Mesenchymal stem cell (in vitro differentiated cells and primary cell): ENCODE measurements around the gene RAB27B.
A peak's percentile ranks its signal among the peaks of the same experiment; 100 is the strongest.

Source experiments
- DNase-seq: peaks from one replicate; pipeline ENCODE4 v3.0.0-alpha.2; 2013
- H2AFZ ChIP-seq: one replicate; pipeline ENCODE4 v1.6.1; 2013; ENCODE audit warnings: low read depth, mild to moderate bottlenecking, control low read depth, inconsistent platforms, low read length, moderate library complexity
- H2AK5ac ChIP-seq: 2 replicates; pipeline ENCODE4 v1.6.1; 2013; ENCODE audit warnings: low read length, moderate library complexity, mild to moderate bottlenecking, inconsistent platforms; ENCODE audit not compliant: severe bottlenecking
- H2BK120ac ChIP-seq: one replicate; pipeline ENCODE4 v1.6.1; 2013; ENCODE audit warnings: low read depth, mild to moderate bottlenecking, inconsistent platforms, low read length, moderate library complexity
- H2BK12ac ChIP-seq, 2 experiments: one replicate each; pipeline ENCODE4 v1.6.1; 2013; ENCODE audit warnings: inconsistent platforms in 2 of 2, low read length in 2 of 2, mild to moderate bottlenecking in 2 of 2, moderate library complexity in 2 of 2, control low read depth in 1 of 2
- H2BK15ac ChIP-seq: one replicate; pipeline ENCODE4 v1.6.1; 2013; ENCODE audit warnings: mild to moderate bottlenecking, low read depth, inconsistent platforms; ENCODE audit not compliant: poor library complexity, severe bottlenecking
- H2BK5ac ChIP-seq: 2 replicates; pipeline ENCODE4 v1.6.1; 2013; ENCODE audit warnings: low read depth, mild to moderate bottlenecking, low read length, control low read depth, inconsistent platforms; ENCODE audit not compliant: poor library complexity, severe bottlenecking
- H3K14ac ChIP-seq, 2 experiments: one replicate each; pipeline ENCODE4 v1.6.1; 2013; ENCODE audit warnings: inconsistent platforms in 2 of 2, low read length in 2 of 2, control low read depth in 1 of 2, mild to moderate bottlenecking in 1 of 2, moderate library complexity in 1 of 2
- H3K18ac ChIP-seq, 2 experiments: one replicate each; pipeline ENCODE4 v1.6.1; 2013; ENCODE audit warnings: inconsistent platforms in 2 of 2, low read length in 2 of 2, control low read depth in 1 of 2, low read depth in 1 of 2, mild to moderate bottlenecking in 1 of 2
- H3K23ac ChIP-seq, 2 experiments: one replicate each; pipeline ENCODE4 v1.6.1; 2013; ENCODE audit warnings: inconsistent platforms in 2 of 2, low read length in 2 of 2, mild to moderate bottlenecking in 2 of 2, moderate library complexity in 2 of 2, control low read depth in 1 of 2
- H3K27ac ChIP-seq: 2 replicates; pipeline ENCODE4 v1.5.1; 2013; ENCODE audit warnings: mild to moderate bottlenecking, moderate library complexity, low read length, control low read depth, inconsistent platforms; ENCODE audit not compliant: poor library complexity, severe bottlenecking
- H3K27me3 ChIP-seq, 2 experiments: 2 replicates each; pipeline versions ENCODE4 v1.6.1 to v1.7.0; 2013; ENCODE audit warnings: low read length in 2 of 2, mild to moderate bottlenecking in 2 of 2, moderate library complexity in 2 of 2, control low read depth in 1 of 2, inconsistent platforms in 1 of 2; ENCODE audit not compliant: control insufficient read depth in 1 of 2, insufficient read depth in 1 of 2
- H3K36me3 ChIP-seq, 2 experiments: 2 replicates each; pipeline versions ENCODE4 v1.6.1 to v1.7.0; 2013; ENCODE audit warnings: low read length in 2 of 2, control low read depth in 1 of 2, inconsistent platforms in 1 of 2, low read depth in 1 of 2, mild to moderate bottlenecking in 1 of 2; ENCODE audit not compliant: insufficient read depth in 2 of 2, control insufficient read depth in 1 of 2
- H3K4ac ChIP-seq, 2 experiments: one replicate each; pipeline ENCODE4 v1.6.1; 2013; ENCODE audit warnings: inconsistent platforms in 2 of 2, low read length in 2 of 2, mild to moderate bottlenecking in 2 of 2, moderate library complexity in 2 of 2, control low read depth in 1 of 2, low read depth in 1 of 2
- H3K4me1 ChIP-seq: 2 replicates; pipeline ENCODE4 v1.6.1; 2013; ENCODE audit warnings: low read depth, low read length, control low read depth; ENCODE audit not compliant: control insufficient read depth, insufficient read depth
- H3K4me2 ChIP-seq: 2 replicates; pipeline ENCODE4 v1.6.1; 2013; ENCODE audit warnings: low read length, mild to moderate bottlenecking, inconsistent platforms; ENCODE audit not compliant: poor library complexity, severe bottlenecking
- H3K4me3 ChIP-seq, 2 experiments: 2 replicates each; pipeline versions ENCODE4 v1.5.1 to v1.7.0; 2013; ENCODE audit warnings: low read length in 2 of 2, mild to moderate bottlenecking in 2 of 2, control low read depth in 1 of 2, low read depth in 1 of 2; ENCODE audit not compliant: insufficient read depth in 1 of 2
- H3K79me1 ChIP-seq: replicated peaks from 2 replicates; pipeline ENCODE4 v1.6.1; 2013; ENCODE audit warnings: mild to moderate bottlenecking, control low read depth, low read length, inconsistent platforms; ENCODE audit not compliant: poor library complexity, severe bottlenecking
- H3K9ac ChIP-seq: 2 replicates; pipeline ENCODE4 v1.7.0; 2013; ENCODE audit warnings: mild to moderate bottlenecking, low read length, moderate library complexity
- H3K9me3 ChIP-seq: 2 replicates; pipeline ENCODE4 v1.7.0; 2013; ENCODE audit warnings: mild to moderate bottlenecking, low read length; ENCODE audit not compliant: control insufficient read depth
- H4K8ac ChIP-seq: one replicate; pipeline ENCODE4 v1.6.1; 2013; ENCODE audit warnings: inconsistent platforms, mild to moderate bottlenecking, low read length, moderate library complexity
- H4K91ac ChIP-seq: one replicate; pipeline ENCODE4 v1.6.1; 2013; ENCODE audit warnings: mild to moderate bottlenecking, low read length, inconsistent platforms
- WGBS: methylation state at CpG from one replicate; pipeline ENCODE4 v1.1.7; 2013; ENCODE audit warnings: mixed read lengths; 5-methylcytosine and 5-hydroxymethylcytosine counted together

The RAB27B gene

DNA sequence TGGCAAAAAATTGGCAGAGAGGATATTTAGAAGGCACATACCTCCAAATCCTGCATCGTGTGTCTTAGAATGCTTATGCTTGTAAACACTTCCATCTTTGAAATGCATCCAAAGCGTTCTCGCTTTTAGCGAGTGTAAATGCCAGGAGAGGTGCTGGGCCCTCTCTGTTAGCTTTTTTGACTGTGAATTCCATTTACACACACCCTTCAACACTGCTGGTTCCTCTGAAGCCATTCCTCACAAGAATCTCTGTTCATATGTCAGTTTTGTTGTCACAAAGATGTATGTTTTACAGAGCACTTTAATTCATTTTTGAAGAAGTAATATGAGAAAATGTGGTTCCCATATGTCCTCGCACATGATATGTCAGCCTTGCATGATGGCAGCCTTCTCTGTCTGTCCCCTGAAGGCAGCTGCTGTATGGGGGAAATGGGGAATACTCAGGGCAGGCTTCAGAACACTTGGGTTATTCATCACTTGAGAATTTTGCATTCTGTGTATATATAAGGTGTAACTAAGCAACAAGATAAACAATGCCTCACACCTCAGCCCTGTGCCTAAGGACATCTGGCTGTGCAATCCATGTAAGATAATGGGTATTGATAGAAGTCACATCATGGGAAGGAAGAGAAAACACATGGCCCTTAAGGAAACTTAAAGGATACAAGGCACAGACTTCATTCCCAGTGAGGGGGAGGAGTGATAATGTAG lies 52.3 kb downstream of the RAB27B start:
- no peak overlapping the region for H2AK5ac ChIP-seq
- H3K9ac ChIP-seq = peak overlapping the region; percentile 5
- WGBS = 62% methylated on average over 5 of the region's 5 CpGs
- H3K4me2 ChIP-seq = no peak overlapping the region
- peak overlapping the region in 1 of 2 experiments; percentile 42 for H3K4ac ChIP-seq
- no peak overlapping the region for H3K14ac ChIP-seq
- no peak overlapping the region for H2BK5ac ChIP-seq
- H3K18ac ChIP-seq = no peak overlapping the region
- H2BK15ac ChIP-seq = no peak overlapping the region
- no peaks in the 10 kb centered on the region for H3K27me3 ChIP-seq
- no peak overlapping the region for H4K8ac ChIP-seq
- no peaks in the 10 kb centered on the region for H3K9me3 ChIP-seq
- peak; percentile 96 for DNase-seq
- H3K27ac ChIP-seq = no peak overlapping the region
- no peak overlapping the region for H4K91ac ChIP-seq
- no peak overlapping the region for H2AFZ ChIP-seq
- no peaks in the 10 kb centered on the region for H3K79me1 ChIP-seq
- H3K36me3 ChIP-seq = no peaks in the 10 kb centered on the region
- H2BK120ac ChIP-seq = no peak overlapping the region
- no peak overlapping the region for H3K4me3 ChIP-seq
- no peak overlapping the region for H3K23ac ChIP-seq
- no peaks in the 10 kb centered on the region for H3K4me1 ChIP-seq
- H2BK12ac ChIP-seq = no peak overlapping the region

DNA sequence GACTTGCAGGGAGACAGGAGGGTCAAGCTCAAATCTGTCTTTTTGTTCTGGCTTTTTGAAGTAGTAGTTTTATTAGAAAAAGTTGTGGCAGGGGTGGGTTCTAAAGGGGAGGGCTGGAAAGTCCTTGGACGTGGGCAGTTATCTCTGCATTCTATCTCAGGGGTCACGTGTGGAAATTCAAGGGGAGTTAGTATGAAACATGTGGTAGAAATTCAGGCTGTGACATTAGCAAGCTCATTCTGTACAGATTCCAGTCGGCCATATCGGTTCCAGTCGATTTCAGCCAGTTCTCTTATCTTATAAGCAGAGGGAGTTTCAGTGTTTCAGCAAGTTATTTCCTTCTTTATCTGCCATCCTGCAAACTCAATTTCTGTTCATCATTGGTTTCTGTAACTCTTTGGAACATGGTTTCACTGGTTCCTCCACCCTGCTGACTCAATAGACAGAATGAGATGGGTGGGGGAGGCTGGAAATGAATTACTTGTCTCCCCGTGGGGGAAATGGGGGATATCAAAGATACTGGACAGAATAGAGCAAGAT lies 53.0 kb downstream of the RAB27B start:
- Histone ChIP-seq H2BK5ac (no peak overlapping the region), H3K18ac (no peak overlapping the region), H2BK12ac (peak overlapping the region in 1 of 2 experiments; percentile 21), H3K27ac (no peak overlapping the region), H3K4me2 (no peak overlapping the region), H2AFZ (no peak overlapping the region), H3K4ac (peak overlapping the region in 1 of 2 experiments; percentile 24), H3K4me3 (peak overlapping the region in 1 of 2 experiments; percentile 20), H3K14ac (no peak overlapping the region), H4K8ac (no peak overlapping the region), H3K23ac (no peak overlapping the region), H2BK15ac (no peak overlapping the region), H3K9ac (peak overlapping the region; percentile 5), H3K9me3 (no peaks in the 10 kb centered on the region), H4K91ac (no peak overlapping the region), H3K36me3 (no peaks in the 10 kb centered on the region), H3K79me1 (no peaks in the 10 kb centered on the region), H3K27me3 (no peaks in the 10 kb centered on the region), H3K4me1 (no peaks in the 10 kb centered on the region), H2AK5ac (no peak overlapping the region), H2BK120ac (no peak overlapping the region)
- no peak for DNase-seq
- WGBS = 86% methylated on average over 3 of the region's 6 CpGs

DNA sequence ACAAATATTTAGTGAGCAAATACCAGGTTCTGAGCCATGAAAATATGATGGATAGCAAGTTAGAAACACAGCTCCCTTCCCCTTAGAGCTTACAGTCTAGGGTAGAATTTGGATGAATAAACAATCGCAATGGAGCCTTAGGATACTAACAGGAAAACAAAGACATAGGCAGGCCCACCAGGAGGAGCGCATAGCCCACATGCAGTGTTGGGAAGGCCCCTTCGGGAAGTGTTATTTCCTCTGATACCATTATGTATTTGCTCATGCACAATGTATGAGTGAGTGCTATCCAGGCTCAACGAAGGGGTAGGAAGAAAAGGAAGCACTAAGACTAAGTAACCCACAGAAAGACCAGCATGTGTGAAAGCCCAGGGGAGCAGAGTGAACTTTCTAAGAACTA lies 54.0 kb downstream of the RAB27B start:
- no peaks in the 10 kb centered on the region for H3K9me3 ChIP-seq
- no peak overlapping the region for H2AK5ac ChIP-seq
- H2BK120ac ChIP-seq = no peak overlapping the region
- H3K4ac ChIP-seq = no peak overlapping the region
- H4K8ac ChIP-seq = no peak overlapping the region
- no peaks in the 10 kb centered on the region for H3K36me3 ChIP-seq
- H2BK15ac ChIP-seq = no peak overlapping the region
- H3K23ac ChIP-seq = no peak overlapping the region
- H2AFZ ChIP-seq = no peak overlapping the region
- no peak for DNase-seq
- peak overlapping the region in 1 of 2 experiments; percentile 54 for H3K18ac ChIP-seq
- no peaks in the 10 kb centered on the region for H3K27me3 ChIP-seq
- no peak overlapping the region for H3K9ac ChIP-seq
- H3K4me2 ChIP-seq = no peak overlapping the region
- no peak overlapping the region for H2BK12ac ChIP-seq
- H4K91ac ChIP-seq = no peak overlapping the region
- H3K14ac ChIP-seq = no peak overlapping the region
- no peaks in the 10 kb centered on the region for H3K79me1 ChIP-seq
- H2BK5ac ChIP-seq = no peak overlapping the region
- H3K4me3 ChIP-seq = no peak overlapping the region
- no peak overlapping the region for H3K27ac ChIP-seq
- WGBS = 85% methylated on average over 4 of the region's 4 CpGs
- H3K4me1 ChIP-seq = no peaks in the 10 kb centered on the region

DNA sequence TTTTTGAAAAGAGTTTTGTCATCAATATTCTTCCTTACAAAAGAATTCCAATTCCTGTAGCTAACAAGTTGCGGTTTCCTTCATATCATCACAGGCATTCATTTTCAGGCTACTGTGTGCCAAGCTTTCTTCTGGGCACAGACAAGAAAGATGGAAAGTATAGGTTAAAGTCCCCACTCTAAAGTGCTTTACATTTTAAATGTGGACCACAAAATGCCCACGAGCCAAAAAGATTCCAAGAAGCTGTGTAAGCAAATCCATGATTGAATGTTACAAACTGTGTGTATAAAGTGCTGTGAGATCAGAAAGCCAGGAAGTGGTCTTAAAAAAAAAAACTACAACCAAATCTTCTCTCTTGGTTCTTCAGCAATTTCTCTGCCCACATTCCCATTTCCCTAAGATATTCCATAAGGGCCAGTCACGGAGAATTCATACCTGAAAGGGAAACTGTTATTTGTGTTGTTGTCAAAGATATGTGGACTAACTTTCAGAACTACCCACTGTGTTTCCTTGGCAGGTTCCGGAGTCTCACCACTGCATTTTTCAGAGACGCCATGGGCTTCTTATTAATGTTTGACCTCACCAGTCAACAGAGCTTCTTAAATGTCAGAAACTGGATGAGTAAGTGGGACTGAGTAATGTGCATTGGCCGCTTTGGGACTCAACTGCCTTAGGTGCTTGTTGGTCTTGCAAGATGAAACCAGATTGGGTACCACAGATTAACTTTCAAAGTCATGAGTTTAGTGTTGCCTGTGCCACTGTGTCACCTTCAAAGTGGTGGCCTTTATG lies 55.7 kb downstream of the RAB27B start:
- Histone ChIP-seq H3K14ac (no peak overlapping the region), H3K4me3 (no peak overlapping the region), H3K18ac (no peak overlapping the region), H4K91ac (no peak overlapping the region), H3K9ac (no peak overlapping the region), H3K79me1 (no peaks in the 10 kb centered on the region), H3K27ac (peak overlapping the region; percentile 25), H2AFZ (no peak overlapping the region), H2BK5ac (no peak overlapping the region), H3K4me1 (no peaks in the 10 kb centered on the region), H4K8ac (no peak overlapping the region), H2BK120ac (no peak overlapping the region), H3K4ac (no peak overlapping the region), H3K27me3 (no peaks in the 10 kb centered on the region), H2BK15ac (no peak overlapping the region), H2BK12ac (no peak overlapping the region), H3K23ac (no peak overlapping the region), H3K36me3 (no peaks in the 10 kb centered on the region), H3K9me3 (no peaks in the 10 kb centered on the region), H3K4me2 (no peak overlapping the region), H2AK5ac (no peak overlapping the region)
- DNase-seq = no peak
- 83% methylated on average over 5 of the region's 6 CpGs for WGBS
